Measurements from ENCODE around the gene C1QL2.

GRCh38 chr2:119111115-119111975 is 47.2 kb downstream of the C1QL2 start:
- no peak for TF ChIP-seq CTCF (IDR thresholded peaks at IDR 0.05 in 4 of 5, conservative IDR thresholded peaks at IDR 0.05 in 1 of 5)
- TF ChIP-seq POLR2A (IDR thresholded peaks at IDR 0.05), result no peak
